RCC 7860 (cell line): Measurements from ENCODE around the gene RNF41.

Experiments used
- DNase-seq: peaks from one replicate; pipeline ENCODE4 v3.0.0-alpha.2; 2015; ENCODE audit warnings: low spot score
- FAIRE-seq: peaks from 2 replicates; lab custom pipeline; 2012; peaks lifted over from hg19 to GRCh38; lab: Jason Lieb, UNC

RNF41 gene

DNA sequence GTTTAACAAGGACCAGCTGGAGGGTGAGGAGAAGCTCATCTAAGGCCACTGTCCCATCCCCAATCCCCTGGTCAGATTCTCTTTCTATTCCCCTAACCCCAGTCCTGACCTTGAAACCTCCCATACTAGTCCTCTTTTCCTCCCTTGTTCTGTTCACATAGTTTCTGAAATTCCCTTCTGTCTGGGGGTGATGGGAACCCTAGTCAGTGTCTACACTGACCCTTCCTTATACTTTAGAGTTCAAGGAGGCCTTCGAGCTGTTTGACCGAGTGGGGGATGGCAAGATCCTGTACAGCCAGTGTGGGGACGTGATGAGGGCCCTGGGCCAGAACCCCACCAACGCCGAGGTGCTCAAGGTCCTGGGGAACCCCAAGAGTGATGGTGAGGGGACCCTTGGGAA, 66.9 kb downstream of the RNF41 start:
- no peak for FAIRE-seq

DNA sequence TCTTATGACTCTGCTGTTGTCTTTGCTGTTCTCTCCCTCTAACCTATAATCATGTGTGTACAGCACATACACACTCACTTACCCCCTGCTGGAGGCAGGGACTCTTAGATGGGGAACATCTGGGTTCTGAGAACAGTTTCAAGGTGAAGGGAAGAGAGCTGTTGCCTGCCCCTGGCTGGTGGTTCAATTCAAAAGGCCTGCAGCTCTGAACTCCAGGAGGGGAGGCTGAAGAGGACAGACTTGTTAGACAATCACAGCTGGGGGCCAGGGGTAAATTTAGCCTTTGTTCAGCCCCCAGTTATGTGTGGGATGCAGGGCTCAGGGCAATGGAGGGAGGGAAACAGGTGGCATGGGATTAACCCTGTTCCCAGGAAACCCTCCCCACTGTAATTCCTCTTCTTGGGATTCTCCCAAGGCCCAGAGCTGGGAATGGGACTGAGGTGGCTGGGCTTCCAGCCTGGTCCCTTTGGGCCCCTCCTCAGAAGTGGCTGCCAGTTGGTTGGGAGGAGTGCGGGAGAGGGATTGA, 67.4 kb downstream of the RNF41 start:
- FAIRE-seq (no peak), DNase-seq (no peak)

More for the DNA sequence above, 66.9 kb downstream of the RNF41 start:
- DNase-seq, result no peak

GRCh38 chr12:56153678-56154065, 68.0 kb downstream of the RNF41 start:
- DNase-seq (no peak), FAIRE-seq (no peak)

DNA sequence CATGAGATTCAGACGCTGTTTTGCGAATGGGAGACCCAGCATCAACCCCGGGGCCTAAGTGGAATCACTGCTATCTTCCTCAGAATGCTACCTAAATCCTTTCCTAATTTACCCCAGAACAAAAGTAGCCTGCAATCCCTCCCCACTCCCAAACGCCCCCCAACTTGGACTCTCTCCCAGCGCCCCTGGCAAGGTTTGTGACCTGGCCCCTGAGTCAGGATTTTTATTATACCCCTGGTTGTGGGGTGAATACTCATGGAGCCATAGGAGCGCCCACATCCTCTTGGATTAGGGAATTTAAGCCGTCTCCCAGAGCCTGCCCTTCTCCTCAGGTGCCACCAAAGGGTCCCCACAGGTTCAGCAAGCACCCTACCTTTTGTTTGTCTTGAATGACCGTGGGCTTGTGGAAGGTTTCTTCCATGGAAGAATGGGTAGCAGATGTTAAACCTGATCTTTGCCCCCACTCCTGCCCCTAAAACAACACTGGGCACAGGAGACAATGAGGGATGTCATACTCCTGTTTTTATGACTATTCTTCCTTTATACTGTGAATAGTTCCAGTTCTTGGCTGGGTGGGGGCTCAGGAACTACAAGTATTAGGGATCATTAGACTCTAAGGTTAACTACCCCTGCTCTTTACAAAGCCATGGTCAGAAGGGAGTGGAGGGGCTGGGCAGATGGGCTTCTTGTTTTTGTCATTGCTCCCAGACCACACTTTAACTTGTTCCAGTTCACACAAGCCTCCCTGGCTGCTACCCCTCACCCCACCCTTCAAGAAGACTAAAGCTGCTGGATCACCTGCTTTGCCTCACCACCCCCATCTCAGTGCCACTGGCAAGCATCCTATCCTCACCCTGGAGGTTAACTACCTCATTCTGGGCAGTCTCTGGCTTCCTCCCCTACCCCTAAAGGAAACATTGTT, 68.7 kb downstream of the RNF41 start:
- no peak for DNase-seq
- no peak for FAIRE-seq
